Tibial nerve (tissue), 4 donors: ENCODE measurements around the gene ARFGAP1.

Experiments
- CTCF ChIP-seq, 5 experiments: fragments of 200-600 bp in 3 of 5; fragments of 450-650 bp in 2 of 5; sonication (generic) in 3 of 5; IDR thresholded peaks; one replicate each; pipeline ENCODE4 v1.5.1; 2016 to 2019; ENCODE audit warnings: antibody characterized with exemption in 5 of 5, mild to moderate bottlenecking in 3 of 5, moderate library complexity in 2 of 5
- EP300 ChIP-seq, 2 donors: sonication (generic); formaldehyde crosslinking; IDR thresholded peaks; one replicate each; pipeline ENCODE4 v1.6.1; 2017; ENCODE audit warnings: antibody characterized with exemption in 2 of 2, mild to moderate bottlenecking in 1 of 2
- POLR2A ChIP-seq, 2 donors: fragments of 450-650 bp; IDR thresholded peaks; one replicate each; pipeline ENCODE4 v1.6.1; 2017; ENCODE audit warnings: antibody characterized with exemption in 2 of 2, mild to moderate bottlenecking in 2 of 2, moderate library complexity in 2 of 2

DNA sequence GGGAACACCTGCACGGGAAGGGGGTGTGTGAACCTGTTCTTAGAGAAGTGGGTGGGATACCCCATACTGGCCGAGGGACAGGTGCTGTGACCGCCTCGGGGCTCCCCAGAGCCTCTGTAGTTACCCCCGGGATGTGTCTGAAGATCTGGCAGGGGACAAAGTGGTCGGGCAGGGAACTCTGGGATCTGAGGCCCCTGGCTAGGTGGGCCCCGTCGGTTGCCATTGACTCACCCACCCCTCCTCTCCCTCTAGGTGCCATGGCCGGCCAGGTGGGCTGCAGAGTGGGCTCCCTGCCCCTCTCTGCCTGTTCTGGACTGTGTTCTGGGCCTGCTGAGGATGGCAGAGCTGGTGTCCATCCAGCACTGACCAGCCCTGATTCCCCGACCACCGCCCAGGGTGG, 32.6 kb upstream of the ARFGAP1 start:
- no peak for TF ChIP-seq CTCF (IDR thresholded peaks at IDR 0.05)
- TF ChIP-seq POLR2A (IDR thresholded peaks at IDR 0.05), result no peak
- no peak for TF ChIP-seq EP300 (IDR thresholded peaks at IDR 0.05)
